Stimulated activated CD8-positive, alpha-beta memory T cell treated with anti-CD3 and anti-CD28 coated beads, Interleukin-4, amount 100 ng/mL, for 48 hours (primary cell): Measurements from ENCODE around the gene FBXW10B.
A peak's percentile ranks its signal among the peaks of the same experiment; 100 is the strongest.
"Not testable (repeated sequence)": the region's sequence is repeated elsewhere in the genome, so short reads cannot be mapped to it uniquely, and the experiment has no call there.

ENCODE experiments used
- DNase-seq: peaks from one replicate; pipeline ENCODE4 v3.0.0-alpha.2; 2020

Gene FBXW10B

GRCh38 chr17:15619331-15620058 lies at the start of gene FBXW10B:
Gene FBXW10B (minus strand): TSS chr17:15619704. CDS start chr17:15619512, 192 bp downstream.
- DNase-seq: not testable (repeated sequence)

- no peak for DNase-seq
Observed at GRCh38 chr17:15663691-15664090, 44.2 kb upstream of the FBXW10B start.

GRCh38 chr17:15663176-15663575 lies 43.7 kb upstream of the FBXW10B start:
- DNase-seq: no peak

GRCh38 chr17:15662681-15663080 lies 43.2 kb upstream of the FBXW10B start:
- DNase-seq: no peak

GRCh38 chr17:15660077-15660476 lies 40.6 kb upstream of the FBXW10B start:
- no peak for DNase-seq

- DNase-seq: no peak
Observed at GRCh38 chr17:15659663-15660062, 40.2 kb upstream of the FBXW10B start.

- no peak for DNase-seq
Observed at GRCh38 chr17:15659236-15659635, 39.7 kb upstream of the FBXW10B start.

- DNase-seq: no peak
Observed at GRCh38 chr17:15658296-15658695, 38.8 kb upstream of the FBXW10B start.

GRCh38 chr17:15657868-15658267 lies 38.4 kb upstream of the FBXW10B start:
- DNase-seq: no peak

GRCh38 chr17:15654886-15655561 lies 35.5 kb upstream of the FBXW10B start:
- no peak for DNase-seq

- DNase-seq: not testable (repeated sequence)
Observed at GRCh38 chr17:15654401-15654800, 34.9 kb upstream of the FBXW10B start.

GRCh38 chr17:15652960-15653359 lies 33.5 kb upstream of the FBXW10B start:
- no peak for DNase-seq

- peak; percentile 43 for DNase-seq
Observed at GRCh38 chr17:15651583-15652110, 32.1 kb upstream of the FBXW10B start.

GRCh38 chr17:15650741-15651582 lies 31.5 kb upstream of the FBXW10B start:
- no peak for DNase-seq

GRCh38 chr17:15649861-15650421 lies 30.4 kb upstream of the FBXW10B start:
- DNase-seq: no peak

GRCh38 chr17:15648386-15648785 lies 28.9 kb upstream of the FBXW10B start:
- no peak for DNase-seq

GRCh38 chr17:15645942-15646312 lies 26.4 kb upstream of the FBXW10B start:
- not testable (repeated sequence) for DNase-seq

- not testable (repeated sequence) for DNase-seq
Observed at GRCh38 chr17:15645099-15645941, 25.8 kb upstream of the FBXW10B start.

- DNase-seq: not testable (repeated sequence)
Observed at GRCh38 chr17:15642505-15643251, 23.2 kb upstream of the FBXW10B start.

GRCh38 chr17:15642014-15642413 lies 22.5 kb upstream of the FBXW10B start:
- DNase-seq: not testable (repeated sequence)

GRCh38 chr17:15630930-15631453 lies 11.5 kb upstream of the FBXW10B start:
- not testable (repeated sequence) for DNase-seq
